Activated CD8-positive, alpha-beta memory T cell treated with anti-CD3 and anti-CD28 coated beads, Interleukin-2, amount 50 U/mL, for 48 hours (primary cell): ENCODE measurements around the gene BRSK2.
"Not testable (repeated sequence)": the region's sequence is repeated elsewhere in the genome, so short reads cannot be mapped to it uniquely, and the experiment has no call there.

Source experiments
- DNase-seq: peaks from one replicate; pipeline ENCODE4 v3.0.0-alpha.2; 2020

BRSK2 gene

GRCh38 chr11:1354125-1354938, 35.4 kb upstream of the BRSK2 start:
- DNase-seq, result no peak

DNA sequence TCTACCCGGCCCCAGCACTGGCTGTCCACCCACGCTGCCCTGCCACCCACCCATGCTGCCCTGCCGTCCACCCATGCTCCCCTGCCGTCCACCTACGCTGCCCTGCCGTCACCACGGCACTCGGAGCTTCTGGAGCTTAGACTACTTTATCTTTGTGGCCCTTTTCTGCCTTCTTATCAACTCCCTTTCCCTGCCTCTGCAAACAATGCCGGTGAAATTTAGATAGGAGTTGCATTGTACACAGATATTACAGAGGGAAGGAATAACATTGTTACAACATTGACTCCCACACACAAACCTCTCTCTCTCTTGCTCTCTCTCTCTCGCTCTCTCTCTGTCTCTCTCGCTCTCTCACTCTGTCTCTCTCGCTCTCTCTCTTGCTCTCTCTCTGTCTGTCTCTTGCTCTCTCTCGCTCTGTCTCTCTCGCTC, 33.7 kb upstream of the BRSK2 start:
- DNase-seq, result no peak

DNA sequence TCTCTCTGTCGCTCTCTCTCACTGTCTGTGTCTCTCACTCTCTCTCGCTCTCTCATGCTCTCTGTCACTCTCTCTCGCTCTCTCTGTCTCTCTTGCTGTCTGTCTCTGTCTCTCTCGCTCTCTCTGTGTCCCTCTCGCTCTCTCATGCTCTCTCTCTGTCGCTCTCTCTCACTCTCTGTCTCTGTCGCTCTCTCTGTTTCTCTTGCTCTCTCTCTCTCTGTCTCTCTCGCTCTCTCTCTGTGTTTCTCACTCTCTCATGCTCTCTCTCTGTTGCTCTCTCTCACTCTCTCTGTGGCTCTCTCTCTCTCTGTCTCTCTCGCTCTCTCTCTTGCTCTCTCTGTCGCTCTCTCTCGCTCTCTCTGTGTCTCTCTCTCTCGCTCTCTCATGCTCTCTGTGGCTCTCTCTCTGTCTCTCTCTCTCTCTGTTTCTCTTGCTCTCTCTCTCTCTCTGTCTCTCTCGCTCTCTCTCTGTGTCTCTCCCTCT, 33.2 kb upstream of the BRSK2 start:
- DNase-seq, result no peak

GRCh38 chr11:1358286-1358685, 31.4 kb upstream of the BRSK2 start:
- no peak for DNase-seq

DNA sequence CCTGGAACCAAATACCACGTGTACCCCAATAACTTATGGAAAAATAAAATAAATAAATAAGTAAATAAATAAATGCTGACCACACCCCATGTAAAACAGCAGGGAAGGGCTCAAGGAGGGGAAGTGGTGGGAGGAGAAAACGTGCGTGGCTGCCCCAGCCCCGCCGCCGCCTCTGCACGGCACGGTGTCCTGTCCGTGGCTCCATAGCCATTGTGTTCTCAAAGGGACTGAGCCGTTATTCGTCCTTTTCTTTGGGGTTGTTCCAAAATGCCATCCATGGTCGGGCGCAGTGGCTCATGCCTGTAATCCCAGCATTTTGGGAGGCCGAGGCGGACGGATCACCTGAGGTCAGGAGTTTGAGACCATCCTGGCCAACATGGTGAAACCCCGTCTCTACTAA, 30.8 kb upstream of the BRSK2 start:
- not testable (repeated sequence) for DNase-seq

DNA sequence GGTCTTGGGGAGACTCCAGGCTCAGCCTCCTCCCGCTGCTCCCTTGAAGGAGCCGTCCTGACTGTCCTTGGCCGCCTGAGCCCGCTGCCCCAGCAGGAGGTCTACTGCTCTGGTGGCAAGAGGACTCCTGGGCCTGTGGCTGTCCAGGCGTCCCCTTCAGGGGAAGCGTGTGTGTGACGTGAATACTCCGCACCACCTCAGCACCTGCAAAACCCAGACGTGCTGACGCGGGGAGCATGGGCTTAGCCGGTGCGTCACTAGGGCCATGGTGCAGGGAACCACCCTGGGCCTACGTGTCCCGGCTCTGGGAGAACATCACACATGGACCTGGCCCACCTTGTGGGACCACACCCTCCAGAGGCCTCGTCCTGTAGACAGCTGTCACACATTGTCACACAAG, 30.2 kb upstream of the BRSK2 start:
- no peak for DNase-seq

- DNase-seq, result no peak
These were observed 29.4 kb upstream of the BRSK2 start for GRCh38 chr11:1360181-1360834.

- DNase-seq, result no peak
These were observed 28.8 kb upstream of the BRSK2 start for GRCh38 chr11:1360835-1361357.

DNA sequence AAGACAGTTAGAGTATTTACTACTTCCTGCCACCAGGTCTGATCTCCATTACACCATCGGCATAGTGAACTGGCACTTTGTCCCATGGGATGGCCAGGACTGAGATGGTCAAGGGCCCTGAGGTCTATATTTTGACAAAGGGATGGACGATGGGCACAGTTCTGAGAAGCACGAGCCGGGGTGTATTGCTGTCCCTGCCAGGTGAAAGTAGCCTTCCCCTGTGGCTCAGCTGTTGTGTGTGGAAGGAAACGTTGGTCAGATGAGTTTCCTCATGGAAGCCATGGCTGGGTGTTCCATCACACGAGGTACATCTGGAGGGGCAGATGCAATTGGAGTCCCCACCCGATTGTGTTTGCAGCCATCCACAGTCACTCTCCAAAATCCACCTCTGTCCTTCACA, 27.9 kb upstream of the BRSK2 start:
- no peak for DNase-seq

DNA sequence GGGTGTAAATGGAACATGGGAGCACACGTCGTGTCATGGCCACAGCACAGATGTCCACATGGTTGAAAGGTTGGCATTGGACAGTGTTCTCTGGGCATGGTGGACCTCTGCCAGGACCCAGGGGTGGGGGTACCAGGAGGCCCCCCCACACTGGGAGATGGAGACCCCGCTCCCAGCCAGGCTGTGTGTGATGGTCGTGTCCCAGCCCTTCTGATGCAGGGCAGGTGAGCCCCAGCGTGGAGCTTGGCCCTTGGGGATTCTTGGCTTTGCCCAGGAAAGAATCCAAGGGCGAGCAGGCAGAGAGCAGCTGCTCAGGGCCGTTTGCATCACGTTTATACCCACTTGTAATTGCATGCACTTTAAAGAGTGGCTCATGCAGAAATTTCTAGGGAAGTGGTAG, 22.0 kb upstream of the BRSK2 start:
- no peak for DNase-seq

DNA sequence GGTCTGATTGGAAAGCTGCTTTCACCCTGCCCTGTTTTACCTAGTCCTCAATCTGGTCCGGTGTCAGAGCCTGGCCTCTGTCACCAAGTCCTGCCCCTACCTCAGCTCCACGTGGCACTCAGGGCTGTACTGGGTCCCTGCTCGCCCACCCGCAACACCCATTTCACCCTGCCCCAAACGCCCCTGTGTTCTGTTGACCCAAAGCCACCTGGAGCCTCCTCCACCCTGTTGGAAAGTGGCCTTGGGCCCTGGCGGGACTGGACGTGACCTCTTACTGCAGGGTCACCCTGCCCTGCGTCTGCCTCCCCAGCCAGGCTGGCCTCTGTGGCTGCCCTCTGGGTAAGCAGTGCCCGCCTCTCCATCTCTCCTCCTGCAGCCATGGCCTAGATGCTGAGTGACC, 21.5 kb upstream of the BRSK2 start:
- no peak for DNase-seq

- DNase-seq, result no peak
These were observed 20.8 kb upstream of the BRSK2 start for GRCh38 chr11:1368966-1369365.

DNA sequence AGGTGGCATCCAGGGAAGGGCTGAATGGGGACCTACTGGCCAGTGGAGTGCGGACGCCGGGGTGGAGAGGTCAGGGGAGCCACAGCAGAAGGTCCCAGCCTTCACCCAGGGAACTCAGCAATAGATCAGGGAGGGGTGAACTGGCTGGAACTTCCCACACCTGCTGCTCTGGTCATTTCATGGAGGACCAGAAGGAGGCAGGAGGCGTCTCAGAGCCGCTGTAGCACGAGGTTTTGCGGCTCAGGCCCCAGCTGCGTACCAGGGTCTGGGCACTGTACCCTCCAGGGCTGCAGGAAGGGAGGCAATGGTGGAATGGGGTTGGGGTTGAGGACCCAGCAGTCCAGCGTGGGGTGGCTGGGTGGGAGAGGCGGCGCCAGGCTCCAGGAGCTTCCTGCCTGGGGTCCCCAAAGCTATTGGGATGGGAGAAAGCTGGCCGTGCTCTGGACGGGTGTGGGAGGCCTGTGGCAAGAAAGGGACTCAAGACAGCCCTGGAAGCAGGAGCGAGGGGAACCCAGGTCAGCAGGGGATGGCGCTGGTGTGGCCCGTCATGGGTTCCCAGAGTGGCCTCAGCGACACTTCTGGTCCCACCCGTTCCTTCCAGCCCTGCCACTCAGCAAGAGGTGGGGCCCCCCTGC, 20.2 kb upstream of the BRSK2 start:
- no peak for DNase-seq

DNA sequence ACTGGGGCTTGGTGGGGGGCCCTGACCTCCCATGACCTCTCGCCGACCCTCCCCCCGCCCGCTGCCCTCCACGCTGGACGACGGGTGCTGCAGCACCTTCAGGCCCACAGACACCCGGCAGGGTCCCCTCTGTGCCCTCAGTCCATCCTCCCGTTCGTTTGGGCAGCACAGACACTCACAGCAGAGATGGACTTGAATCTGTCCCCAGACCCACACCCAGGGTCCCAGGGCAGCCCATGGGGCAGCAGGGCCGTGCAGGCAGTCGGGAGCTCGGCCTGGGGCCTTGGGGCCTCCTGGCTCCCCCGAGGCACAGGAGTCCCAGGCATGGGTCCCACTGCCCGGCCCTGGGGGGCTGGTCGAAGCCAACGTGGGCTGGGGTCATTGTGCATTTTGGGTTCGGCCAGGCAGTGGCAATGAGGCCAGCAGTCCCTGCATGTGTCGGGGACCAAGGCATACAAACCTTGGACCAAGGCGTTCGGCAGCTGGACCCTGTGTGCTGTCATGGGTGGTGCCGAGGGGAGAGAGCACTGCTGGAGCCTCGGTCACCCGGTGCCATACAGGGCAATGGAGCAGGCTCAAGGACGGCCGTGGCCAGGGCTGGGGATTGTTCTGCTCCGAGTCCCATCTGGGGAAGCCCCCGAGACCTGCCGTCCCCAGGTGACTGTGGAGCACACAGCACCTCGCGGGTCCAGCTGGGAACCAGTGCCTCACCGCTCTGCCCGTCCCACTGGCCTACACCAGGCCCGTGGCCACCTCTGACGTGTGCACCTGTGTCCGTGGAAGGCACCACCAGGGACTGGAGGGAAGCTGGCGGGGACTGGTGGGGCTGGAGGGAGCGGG, 19.3 kb upstream of the BRSK2 start:
- no peak for DNase-seq

GRCh38 chr11:1371026-1371325, 18.8 kb upstream of the BRSK2 start:
- DNase-seq, result no peak

- no peak for DNase-seq
These were observed 18.4 kb upstream of the BRSK2 start for GRCh38 chr11:1371377-1371776.

- DNase-seq, result no peak
These were observed 17.8 kb upstream of the BRSK2 start for GRCh38 chr11:1371836-1372465.

GRCh38 chr11:1372660-1373059, 17.1 kb upstream of the BRSK2 start:
- DNase-seq, result no peak

DNA sequence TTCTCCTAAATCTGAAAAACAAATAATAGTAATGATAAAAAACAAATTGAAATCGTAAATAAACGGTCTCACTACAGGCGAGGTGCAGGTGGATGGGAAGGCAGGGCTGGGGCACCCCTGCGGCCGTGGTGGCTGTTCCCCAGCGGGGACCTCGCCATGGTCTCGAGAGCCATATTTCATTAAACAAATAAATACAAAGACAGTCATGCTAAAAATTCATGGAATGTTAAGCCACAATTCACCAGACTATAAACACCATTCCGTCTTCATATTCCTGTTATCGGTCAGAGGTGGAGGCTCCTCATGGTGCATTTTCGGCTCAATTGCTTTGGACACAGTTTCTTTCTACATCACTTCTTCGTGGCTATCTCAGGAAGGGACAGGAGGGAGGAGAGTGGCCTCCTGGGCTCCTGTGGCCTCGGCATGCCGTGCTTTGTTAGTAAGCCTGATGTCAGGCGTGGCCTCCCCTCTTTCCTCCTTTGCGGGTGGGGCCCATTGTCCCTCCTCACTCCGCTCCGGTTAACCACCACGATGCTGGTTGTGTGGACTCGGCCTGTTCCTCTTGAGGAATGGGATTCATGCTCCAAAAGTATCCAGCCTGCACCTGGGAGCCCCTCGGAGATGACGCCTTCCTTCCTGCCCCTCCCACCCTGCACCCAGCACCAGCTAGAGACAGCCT, 16.1 kb upstream of the BRSK2 start:
- no peak for DNase-seq

DNA sequence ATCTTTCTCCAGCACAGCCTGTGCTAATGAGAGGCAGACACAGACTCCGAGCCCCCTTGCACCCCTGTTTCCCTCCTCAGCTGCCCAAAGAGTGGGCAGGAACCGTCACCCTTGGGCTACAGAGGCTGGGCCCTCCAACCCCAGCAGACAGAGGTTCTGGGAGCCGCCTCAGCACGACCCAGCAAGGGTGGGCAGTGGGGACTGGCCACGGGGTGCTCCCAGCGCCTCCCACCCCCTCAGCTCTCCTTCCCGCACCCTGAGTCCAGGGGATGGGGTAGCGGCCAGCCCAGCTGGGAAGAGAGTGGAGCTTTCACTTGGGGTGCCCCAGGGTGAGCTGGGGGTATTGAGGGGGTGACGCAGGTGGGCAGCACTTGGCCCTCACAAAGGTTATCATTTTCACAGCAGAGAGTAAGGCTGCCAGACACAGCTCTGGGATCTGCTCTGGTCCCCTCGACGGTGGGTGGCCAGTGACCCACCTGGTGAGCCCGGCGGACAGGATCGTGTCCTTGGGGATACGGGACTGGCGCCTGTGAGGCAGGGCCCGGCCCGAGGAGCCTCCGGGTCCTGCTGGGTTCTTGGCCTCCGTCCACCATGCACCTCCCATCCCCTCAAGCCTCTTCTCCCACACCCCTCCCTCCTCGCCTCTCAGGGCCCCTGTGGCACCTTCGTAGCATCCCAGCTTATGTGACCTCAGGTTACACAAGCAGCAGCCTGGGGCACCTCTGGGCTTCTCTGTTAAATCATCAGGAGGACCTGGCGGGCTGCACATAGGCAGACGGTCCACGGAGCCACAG, 14.4 kb upstream of the BRSK2 start:
- no peak for DNase-seq

DNA sequence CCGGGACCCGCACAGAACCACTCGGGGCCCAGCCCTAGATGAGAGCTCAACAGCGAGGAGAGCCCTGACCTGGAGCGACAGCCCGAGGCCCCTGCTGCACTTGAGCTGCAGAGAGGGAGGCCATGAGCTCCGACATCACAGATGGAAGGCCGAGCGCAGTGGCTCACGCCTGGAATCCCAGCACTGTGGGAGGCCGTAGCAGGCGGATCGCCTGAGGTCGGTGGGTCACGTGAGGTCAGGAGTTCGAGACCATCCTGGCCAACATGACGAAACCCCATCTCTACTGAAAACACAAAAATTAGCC, 13.8 kb upstream of the BRSK2 start:
- no peak for DNase-seq
